Skeletal muscle tissue (tissue), 4 donors: ENCODE data around the gene SNCB. TPM values are rescaled to one million over a fixed set of nuclear protein-coding genes. Genes with fewer than 3 reads are reported as not detected.
A peak's percentile ranks its signal among the peaks of the same experiment; 100 is the strongest.
"Not testable (repeated sequence)": the region's sequence is repeated elsewhere in the genome, so short reads cannot be mapped to it uniquely, and the experiment has no call there.

ENCODE experiments used
- H3K27ac ChIP-seq: one replicate; pipeline ENCODE4 v1.7.0; 2013; ENCODE audit warnings: mild to moderate bottlenecking, low read depth, low read length, inconsistent platforms
- H3K27me3 ChIP-seq, 3 donors: one replicate each; pipeline ENCODE4 v1.7.0; 2013; ENCODE audit warnings: low read length in 3 of 3; ENCODE audit not compliant: control insufficient read depth in 3 of 3, insufficient read depth in 3 of 3
- H3K36me3 ChIP-seq, 3 donors: one replicate each; pipeline ENCODE4 v1.7.0; 2013; ENCODE audit warnings: low read length in 3 of 3; ENCODE audit not compliant: control insufficient read depth in 3 of 3, insufficient read depth in 3 of 3
- H3K4me1 ChIP-seq, 3 donors: one replicate each; pipeline ENCODE4 v1.7.0; 2013; ENCODE audit warnings: low read length in 3 of 3, mild to moderate bottlenecking in 3 of 3; ENCODE audit not compliant: control insufficient read depth in 3 of 3, insufficient read depth in 3 of 3
- H3K4me3 ChIP-seq, 3 donors: one replicate each; pipeline ENCODE4 v1.7.0; 2013; ENCODE audit warnings: low read length in 3 of 3
- H3K9ac ChIP-seq, 3 donors: one replicate each; pipeline ENCODE4 v1.7.0; 2013; ENCODE audit warnings: low read length in 3 of 3, mild to moderate bottlenecking in 3 of 3, moderate library complexity in 2 of 3, low read depth in 1 of 3
- H3K9me3 ChIP-seq, 3 donors: one replicate each; pipeline ENCODE4 v1.7.0; 2013; ENCODE audit warnings: low read length in 3 of 3; ENCODE audit not compliant: control insufficient read depth in 3 of 3
- total RNA-seq: library from RNA; depleted of rRNA; stranded (reverse); fragments of >200 nt; gene quantifications from one replicate; pipeline ENCODE4 v1.2.3, GENCODE V29; 2014
- donor health status: Osteomylitis.

SNCB gene
- total RNA-seq, 1 donor from 2014 or later, result not detected

DNA sequence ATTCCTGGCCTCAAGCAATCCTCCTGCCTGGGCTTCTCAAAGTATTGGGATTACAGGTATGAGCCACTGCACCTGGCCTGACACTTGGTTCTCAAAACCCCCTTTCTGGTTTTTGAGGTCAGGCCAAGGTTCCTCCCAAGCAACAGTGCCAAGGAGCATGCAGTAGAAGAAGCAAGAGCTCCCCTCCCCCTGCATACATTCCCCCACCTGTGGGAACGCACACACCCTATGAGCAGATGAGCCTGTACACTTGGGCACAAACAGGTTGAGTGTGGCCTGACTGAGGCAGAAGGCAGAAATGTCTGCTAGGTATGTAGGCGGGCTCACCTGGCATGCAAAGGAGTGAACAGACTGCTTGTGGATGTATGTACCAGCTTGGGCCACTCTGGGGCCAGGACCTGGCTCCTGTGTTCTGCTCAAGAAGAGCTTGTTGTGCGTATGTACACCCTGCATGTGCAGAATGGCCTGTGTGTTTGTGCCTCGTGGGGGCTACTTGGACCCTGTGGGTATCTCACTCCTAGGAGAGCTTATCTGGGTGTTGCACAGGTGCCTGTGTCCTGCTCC lies 22.1 kb downstream of the SNCB start:
- peaks cover 4 to 7% (median 5%) of the 10 kb centered on the region in 3 donors for H3K4me1 ChIP-seq
- no peak overlapping the region for H3K27ac ChIP-seq
- no peak overlapping the region for H3K9ac ChIP-seq
- no peak overlapping the region for H3K4me3 ChIP-seq
- peaks cover 6 to 27% (median 25%) of the 10 kb centered on the region in 3 donors for H3K27me3 ChIP-seq
- no peaks in the 10 kb centered on the region for H3K9me3 ChIP-seq
- H3K36me3 ChIP-seq, result no peaks in the 10 kb centered on the region

DNA sequence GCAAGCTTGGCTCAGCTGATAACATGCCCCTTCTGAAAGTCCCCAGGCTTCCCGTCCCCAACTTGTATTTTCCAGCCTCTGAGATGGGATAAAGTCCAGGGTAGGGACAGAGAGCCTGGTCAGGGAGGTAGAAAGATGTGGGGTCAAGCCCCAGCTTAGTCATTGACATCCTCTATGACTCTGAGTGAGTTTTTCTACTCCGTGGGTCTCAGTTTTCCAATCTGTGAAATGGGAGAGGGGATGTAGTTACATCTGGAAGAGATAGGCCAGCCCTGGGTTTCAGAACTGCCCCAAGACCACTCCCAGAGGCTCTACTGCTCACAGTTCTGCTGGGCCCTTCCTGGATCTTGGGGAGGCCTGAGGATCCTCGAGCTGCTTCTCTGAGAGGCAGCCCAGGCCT lies 23.5 kb downstream of the SNCB start:
- no peak overlapping the region for H3K4me3 ChIP-seq
- no peaks in the 10 kb centered on the region for H3K9me3 ChIP-seq
- H3K27ac ChIP-seq, result no peak overlapping the region
- H3K4me1 ChIP-seq, result peaks cover 4 to 7% (median 5%) of the 10 kb centered on the region in 3 donors
- no peaks in the 10 kb centered on the region for H3K36me3 ChIP-seq
- no peak overlapping the region for H3K9ac ChIP-seq
- peaks cover 8 to 17% (median 14%) of the 10 kb centered on the region in 3 donors for H3K27me3 ChIP-seq

DNA sequence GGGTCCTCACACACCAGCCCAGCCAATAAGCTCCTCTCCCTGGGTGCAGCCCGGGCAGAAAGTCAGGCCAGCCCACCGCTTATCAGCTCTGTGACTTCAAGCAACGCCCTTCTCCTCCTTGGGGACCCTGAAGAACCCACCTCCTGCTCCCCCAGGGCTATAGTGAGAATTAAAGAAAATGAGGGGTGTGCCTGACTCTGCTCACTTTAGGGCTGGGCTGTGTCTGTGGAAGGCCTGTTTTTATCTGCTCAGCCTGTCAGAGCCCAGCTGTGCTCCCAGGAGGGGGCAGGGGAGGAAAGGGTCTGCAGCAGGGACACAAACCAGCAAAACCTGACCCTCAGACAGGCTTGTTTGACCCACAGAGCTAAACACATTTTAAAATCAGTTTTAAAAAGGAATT lies 24.3 kb downstream of the SNCB start:
- Histone ChIP-seq H3K4me1 (peaks cover 4 to 7% (median 5%) of the 10 kb centered on the region in 3 donors), H3K9me3 (no peaks in the 10 kb centered on the region), H3K9ac (no peak overlapping the region), H3K36me3 (no peaks in the 10 kb centered on the region), H3K27ac (no peak overlapping the region), H3K27me3 (peaks cover 8 to 14% (median 13%) of the 10 kb centered on the region in 3 donors), H3K4me3 (no peak overlapping the region)

DNA sequence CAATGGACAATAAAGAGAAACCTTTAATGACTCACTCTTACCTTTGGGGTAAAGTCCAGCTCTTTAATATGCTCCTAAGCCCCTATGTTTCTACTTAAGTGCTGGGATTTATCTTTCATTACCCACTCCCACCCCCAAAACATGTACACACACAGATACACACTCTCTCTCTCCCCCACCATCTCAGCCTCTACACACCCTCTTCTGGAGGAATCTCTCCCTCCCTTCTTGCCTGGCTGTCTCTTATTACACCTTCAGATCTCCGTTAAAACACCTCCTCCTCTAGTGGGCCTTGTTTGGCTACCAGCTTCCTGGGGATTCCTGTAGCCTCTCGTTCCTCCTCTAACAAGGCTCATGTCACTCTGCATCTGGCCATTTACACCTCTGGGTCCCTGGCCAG lies 27.2 kb downstream of the SNCB start:
- Histone ChIP-seq H3K9ac (no peak overlapping the region), H3K4me3 (no peak overlapping the region), H3K9me3 (no peaks in the 10 kb centered on the region), H3K4me1 (no peaks in the 10 kb centered on the region), H3K36me3 (no peaks in the 10 kb centered on the region), H3K27ac (no peak overlapping the region), H3K27me3 (peaks cover 5 to 8% (median 7%) of the 10 kb centered on the region in 3 donors)

DNA sequence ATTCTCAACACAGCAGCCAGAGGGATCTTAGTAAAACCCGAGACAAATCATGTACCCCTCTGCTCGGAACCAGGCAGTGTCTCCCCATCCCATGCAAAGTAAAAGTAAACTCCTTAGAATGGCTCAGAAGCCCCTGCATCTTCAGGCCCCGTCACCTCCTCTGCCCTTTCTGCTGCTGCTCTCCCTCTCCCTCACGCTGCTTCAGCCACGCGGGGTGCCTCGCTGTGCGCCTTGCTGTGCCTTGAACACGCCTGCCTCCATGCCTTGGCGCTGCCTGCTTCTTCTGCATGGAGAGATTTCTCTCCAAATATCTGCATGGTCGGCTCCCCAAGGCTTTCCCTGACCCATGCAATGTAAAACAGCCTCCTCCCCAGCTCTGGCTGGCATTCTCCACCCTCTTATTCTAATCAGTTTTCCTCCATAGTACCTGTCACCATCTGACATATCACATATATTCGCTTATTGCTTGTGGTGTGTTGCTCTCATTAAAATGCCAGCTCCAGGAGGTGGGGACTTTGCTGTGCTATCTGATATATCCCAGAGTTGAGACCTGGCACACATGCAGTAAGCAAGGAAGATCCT lies 28.3 kb downstream of the SNCB start:
- Histone ChIP-seq H3K27ac (no peak overlapping the region), H3K9ac (no peak overlapping the region), H3K27me3 (peaks cover 9 to 17% (median 9%) of the 10 kb centered on the region in 3 donors), H3K9me3 (no peaks in the 10 kb centered on the region), H3K36me3 (no peaks in the 10 kb centered on the region), H3K4me3 (no peak overlapping the region), H3K4me1 (no peaks in the 10 kb centered on the region)

DNA sequence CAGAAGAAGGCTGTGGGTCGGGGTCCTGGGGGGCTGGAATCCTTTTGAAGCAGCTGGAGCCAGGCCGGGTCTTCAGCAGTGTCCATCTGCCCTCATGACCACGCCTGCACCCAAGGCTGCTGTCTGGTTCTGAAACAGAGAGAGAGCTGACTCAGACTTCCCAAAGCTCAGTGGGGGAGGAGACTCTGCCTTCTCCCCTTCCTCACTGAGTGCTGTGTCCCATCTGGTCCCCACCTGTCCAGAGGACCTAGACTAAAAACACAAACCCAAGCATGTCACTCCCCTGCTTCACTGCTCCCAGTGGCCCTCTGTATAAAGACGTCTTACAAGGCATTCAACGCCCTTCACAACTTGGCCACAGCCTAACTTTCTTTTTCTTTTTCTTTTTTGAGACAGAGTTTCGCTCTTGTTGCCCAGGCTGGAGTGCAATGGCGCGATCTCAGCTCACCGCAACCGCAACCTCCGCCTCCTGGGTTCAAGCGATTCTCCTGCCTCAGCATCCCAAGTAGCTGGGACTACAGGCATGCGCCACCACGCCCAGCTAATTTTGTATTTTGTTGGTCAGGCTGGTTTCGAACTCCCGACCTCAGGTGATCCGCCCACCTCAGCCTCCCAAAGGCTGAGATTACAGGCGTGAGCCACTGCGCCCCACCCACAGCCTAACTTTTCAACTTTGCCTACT lies 30.4 kb downstream of the SNCB start:
- H3K9ac ChIP-seq, H3K27ac ChIP-seq, H3K4me3 ChIP-seq, H3K4me1 ChIP-seq, H3K9me3 ChIP-seq, H3K36me3 ChIP-seq: not testable (repeated sequence)
- H3K27me3 ChIP-seq, result peaks cover 14 to 25% (median 24%) of the 10 kb centered on the region in 3 donors

DNA sequence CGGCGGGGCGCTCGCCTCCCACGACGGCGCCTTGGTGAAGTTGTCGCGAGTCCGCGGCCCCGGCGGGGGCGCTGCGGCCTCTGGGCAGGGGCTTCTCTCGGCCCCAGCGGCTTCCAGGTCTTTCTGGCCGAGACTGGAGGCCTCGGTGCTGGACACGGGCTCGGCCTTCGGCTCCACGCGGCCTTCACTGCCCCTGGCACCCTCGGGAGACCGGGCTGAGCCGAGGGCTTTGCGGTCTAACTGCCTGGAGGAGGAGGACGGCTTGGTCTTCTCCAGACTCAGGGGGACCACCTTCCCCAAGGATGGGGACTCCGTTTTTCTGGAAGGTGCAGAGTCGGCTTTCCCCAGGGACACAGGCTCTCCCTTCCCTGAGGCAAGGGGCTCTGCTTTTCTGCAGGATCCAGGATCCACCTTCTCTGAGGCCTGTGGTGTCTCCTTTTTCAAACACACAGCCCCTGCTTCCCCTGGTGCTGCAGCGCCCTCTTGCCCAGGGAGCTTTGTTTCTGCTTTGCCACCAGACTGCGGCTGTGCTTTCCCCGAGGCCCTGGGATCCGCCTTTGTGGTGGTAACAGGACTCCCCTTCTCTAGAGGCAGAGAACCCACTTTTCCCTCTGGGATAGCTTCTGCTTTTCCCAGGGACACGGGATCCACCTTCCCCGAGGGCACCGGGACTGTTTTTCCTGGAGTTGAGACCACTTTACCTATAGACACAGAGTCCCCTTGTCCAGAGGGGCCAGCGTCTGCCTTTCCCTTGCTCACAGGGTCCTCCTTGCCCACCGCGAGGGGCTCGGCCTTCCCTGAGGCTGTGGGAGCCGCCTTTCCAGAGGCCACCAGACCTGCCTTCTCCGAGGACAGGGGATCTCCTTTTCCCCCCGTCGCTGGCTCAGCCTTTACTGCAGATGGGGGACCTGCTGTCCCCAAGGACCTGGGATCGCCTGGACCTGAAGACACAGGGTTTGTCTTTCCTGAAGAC lies 32.6 kb downstream of the SNCB start:
- Histone ChIP-seq H3K4me3 (no peak overlapping the region), H3K27ac (no peak overlapping the region), H3K27me3 (peaks cover 14 to 26% (median 22%) of the 10 kb centered on the region in 3 donors), H3K9me3 (no peaks in the 10 kb centered on the region), H3K9ac (no peak overlapping the region), H3K4me1 (no peaks in the 10 kb centered on the region), H3K36me3 (no peaks in the 10 kb centered on the region)

DNA sequence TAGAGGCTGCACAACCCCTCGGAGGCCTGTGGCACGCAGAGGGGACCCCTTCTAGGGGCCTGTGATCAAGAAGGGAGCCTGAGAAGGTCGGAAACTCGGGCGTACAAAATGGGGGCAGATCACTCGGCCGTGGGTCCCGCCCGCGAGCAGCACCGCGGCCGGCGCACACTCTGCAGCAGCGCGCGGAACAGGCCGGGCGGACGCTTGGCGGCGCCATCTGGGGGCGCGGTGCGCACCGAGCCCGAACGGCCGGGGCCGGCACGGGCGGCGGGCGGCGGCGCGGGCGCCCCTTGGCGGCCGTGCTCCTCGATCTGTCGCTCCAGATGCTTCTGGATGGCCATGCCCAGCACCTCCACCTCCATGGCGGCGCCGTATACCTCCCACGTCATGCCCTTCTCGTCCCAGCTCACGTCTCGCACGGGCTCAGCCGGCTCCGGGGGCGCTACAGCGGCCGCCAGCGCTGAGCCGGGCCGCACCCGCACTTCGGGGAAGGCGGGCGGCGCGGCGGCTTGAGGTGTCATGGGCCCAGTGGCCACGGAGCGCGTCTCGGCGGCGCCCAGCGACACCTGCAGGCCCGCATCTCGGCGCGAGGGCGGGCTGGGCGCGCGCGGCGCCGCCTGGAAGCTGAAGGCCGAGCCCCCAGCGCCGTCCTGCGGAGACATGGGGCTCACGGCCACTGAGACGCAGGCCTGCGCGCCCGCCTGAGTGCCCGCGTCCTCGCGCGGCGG lies 33.5 kb downstream of the SNCB start:
- Histone ChIP-seq H3K4me3 (no peak overlapping the region), H3K27ac (no peak overlapping the region), H3K4me1 (no peaks in the 10 kb centered on the region), H3K27me3 (peaks cover 14 to 26% (median 22%) of the 10 kb centered on the region in 3 donors), H3K9me3 (no peaks in the 10 kb centered on the region), H3K9ac (peak overlapping the region in 1 of 3 donors; percentile 25), H3K36me3 (no peaks in the 10 kb centered on the region)

DNA sequence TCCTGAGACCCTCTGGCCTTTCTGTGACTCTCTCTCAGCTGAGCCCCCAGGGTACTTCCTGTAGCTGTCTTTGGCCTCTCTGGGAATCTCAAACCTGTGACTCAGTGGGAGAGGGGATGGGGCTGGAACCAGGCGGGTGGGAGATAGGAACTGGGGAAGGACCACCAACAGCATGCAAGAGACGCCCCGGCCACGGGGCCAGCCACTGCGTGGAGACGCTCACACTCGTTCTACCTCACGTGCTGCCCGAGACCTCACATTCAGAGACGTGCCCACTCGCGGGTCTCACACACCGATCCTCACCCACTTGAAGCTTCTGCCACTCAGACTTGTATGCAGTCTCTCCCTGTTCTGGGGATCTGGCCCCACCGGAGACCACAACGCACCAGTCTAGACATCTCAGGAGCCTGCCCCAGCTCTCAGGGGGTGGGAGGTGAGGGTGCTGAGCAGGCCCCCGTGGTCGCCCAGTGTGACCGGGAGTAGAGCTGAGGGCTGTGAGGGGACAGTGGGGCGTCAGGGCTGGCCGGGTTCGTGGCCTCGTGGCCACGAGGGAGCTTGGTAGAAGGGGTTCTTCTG lies 34.2 kb downstream of the SNCB start:
- Histone ChIP-seq H3K9me3 (no peaks in the 10 kb centered on the region), H3K27ac (no peak overlapping the region), H3K36me3 (no peaks in the 10 kb centered on the region), H3K9ac (peak overlapping the region in 1 of 3 donors; percentile 25), H3K4me1 (no peaks in the 10 kb centered on the region), H3K27me3 (peaks cover 14 to 26% (median 22%) of the 10 kb centered on the region in 3 donors), H3K4me3 (no peak overlapping the region)
